GM23338 (cell line): ENCODE results near the gene CHN2. TPM values are rescaled to one million over a fixed set of nuclear protein-coding genes. Genes with fewer than 3 reads are reported as not detected.
A peak's percentile ranks its signal among the peaks of the same experiment; 100 is the strongest.

Source experiments
- ATAC-seq: fragments of 200-7000 bp; cut with Tn5 transposase; 3 replicates; pipeline ENCODE4 v1.9.1; 2020
- DNase-seq: peaks from one replicate; pipeline ENCODE4 v3.0.0-alpha.2; 2015; ENCODE audit warnings: low spot score
- H2AFZ ChIP-seq: fragments of 200-600 bp; sonication (generic); 2 replicates; pipeline ENCODE4 v1.8.0; 2016; ENCODE audit warnings: antibody characterized with exemption, mild to moderate bottlenecking, moderate library complexity
- H3F3A ChIP-seq: fragments of 200-600 bp; sonication (generic); replicated peaks from 2 replicates; pipeline ENCODE4 v1.8.0; 2017; ENCODE audit warnings: antibody characterized with exemption, mixed run types, low read depth
- H3K27ac ChIP-seq: fragments of 200-600 bp; sonication (generic); 2 replicates; pipeline ENCODE4 v1.6.1; 2016; ENCODE audit warnings: low read depth
- H3K27me3 ChIP-seq: fragments of 200-600 bp; sonication (generic); 2 replicates; pipeline ENCODE4 v1.8.0; 2016; ENCODE audit warnings: mild to moderate bottlenecking, mixed run types, moderate library complexity; ENCODE audit not compliant: insufficient read depth
- H3K36me3 ChIP-seq: fragments of 200-600 bp; sonication (generic); 2 replicates; pipeline ENCODE4 v1.8.0; 2016; ENCODE audit warnings: mild to moderate bottlenecking; ENCODE audit not compliant: insufficient read depth
- H3K4me1 ChIP-seq: fragments of 200-600 bp; sonication (generic); 2 replicates; pipeline ENCODE4 v1.8.0; 2016; ENCODE audit warnings: mild to moderate bottlenecking, moderate library complexity; ENCODE audit not compliant: insufficient read depth
- H3K4me2 ChIP-seq: fragments of 200-600 bp; sonication (generic); 2 replicates; pipeline ENCODE4 v1.7.1; 2017; ENCODE audit warnings: mixed run types
- H3K4me3 ChIP-seq: fragments of 200-600 bp; sonication (generic); 2 replicates; pipeline ENCODE4 v1.6.1; 2016; ENCODE audit warnings: mixed run types
- H3K79me2 ChIP-seq: fragments of 200-600 bp; sonication (generic); replicated peaks from 2 replicates; pipeline ENCODE4 v1.8.0; 2017; ENCODE audit warnings: mild to moderate bottlenecking; ENCODE audit not compliant: insufficient read depth
- H3K9me2 ChIP-seq: fragments of 200-600 bp; sonication (generic); 2 replicates; pipeline ENCODE4 v1.8.0; 2017; ENCODE audit not compliant: insufficient read depth
- H4K20me1 ChIP-seq: fragments of 200-600 bp; sonication (generic); replicated peaks from 2 replicates; pipeline ENCODE4 v1.8.0; 2017; ENCODE audit warnings: mild to moderate bottlenecking; ENCODE audit not compliant: insufficient read depth
- H3K27ac Mint-ChIP-seq: 2 replicates; pipeline ENCODE4 v1.8.0; 2020; ENCODE audit warnings: inconsistent platforms, mild to moderate bottlenecking, moderate library complexity, mixed read lengths
- H3K27me3 Mint-ChIP-seq: 3 replicates; pipeline ENCODE4 v1.8.0; 2022; ENCODE audit warnings: low read depth, mild to moderate bottlenecking, moderate library complexity, mixed read lengths, inconsistent platforms; ENCODE audit not compliant: insufficient read depth, poor library complexity
- H3K36me3 Mint-ChIP-seq: 3 replicates; pipeline ENCODE4 v1.8.0; 2021; ENCODE audit warnings: low read depth, mild to moderate bottlenecking, inconsistent platforms, moderate library complexity, mixed read lengths
- H3K4me1 Mint-ChIP-seq: 3 replicates; pipeline ENCODE4 v1.8.0; 2020; ENCODE audit warnings: mild to moderate bottlenecking, inconsistent platforms, mixed read lengths
- H3K4me3 Mint-ChIP-seq: 3 replicates; pipeline ENCODE4 v1.8.0; 2021; ENCODE audit warnings: moderate library complexity, mild to moderate bottlenecking, inconsistent platforms, mixed read lengths
- H3K9me3 Mint-ChIP-seq: 3 replicates; pipeline ENCODE4 v1.8.0; 2020; ENCODE audit warnings: moderate library complexity, mild to moderate bottlenecking, inconsistent platforms, mixed read lengths
- EZH2 ChIP-seq: fragments of 200-600 bp; sonication (generic); IDR thresholded peaks from one replicate; pipeline ENCODE4 v1.8.0; 2017; ENCODE audit warnings: antibody characterized with exemption, mild to moderate bottlenecking, low read depth; ENCODE audit not compliant: unreplicated experiment
- EZH2phosphoT487 ChIP-seq: fragments of 200-600 bp; sonication (generic); IDR thresholded peaks from one replicate; pipeline ENCODE4 v1.8.1; 2018; ENCODE audit warnings: antibody characterized with exemption; ENCODE audit not compliant: unreplicated experiment
- JUNB ChIP-seq: IDR thresholded peaks from one replicate; pipeline ENCODE4 v1.6.1; 2016; ENCODE audit warnings: antibody characterized with exemption; ENCODE audit not compliant: unreplicated experiment
- ZNF331 ChIP-seq: fragments of 250-450 bp; sonication (Bioruptor Pico); IDR thresholded peaks from 2 replicates; pipeline ENCODE4 v1.5.0; 2020; ENCODE audit warnings: low read depth, mild to moderate bottlenecking, moderate library complexity
- long read RNA-seq: library from polyadenylated mRNA; unstranded; transcript quantifications from one replicate; pipeline ENCODE4 v2.0.0, GENCODE V29; 2020; ENCODE audit not compliant: unreplicated experiment
- polyA plus RNA-seq: library from polyadenylated mRNA; unstranded; fragments of >200 nt; fragmentation: Nextera tagmentation; extraction: Ambion mirVana; gene quantifications from 2 replicates; pipeline ENCODE4 v1.2.1, GENCODE V29; 2016
- total RNA-seq: library from RNA; depleted of rRNA; stranded (reverse); fragments of >200 nt; shearing (Covaris generic); gene quantifications from 2 replicates; pipeline ENCODE4 v1.2.3, GENCODE V29; 2014; rRNA removed
- TF ChIP-seq, protein P1 (sequence below), 2 experiments: fragments of 200-600 bp in 1 of 2; sonication (generic) in 1 of 2; conservative IDR thresholded peaks; 2 replicates each; pipeline versions ENCODE4 v1.5.1 to v1.6.1; 2016 to 2017; ENCODE audit warnings: antibody characterized with exemption in 2 of 2, low read depth in 2 of 2, mild to moderate bottlenecking in 2 of 2, moderate library complexity in 1 of 2
- TF ChIP-seq, protein P2 (sequence below): IDR thresholded peaks from 2 replicates; pipeline ENCODE4 v1.6.1; 2016; ENCODE audit warnings: antibody characterized with exemption
- TF ChIP-seq, protein P3 (sequence below): fragments of 250-450 bp; sonication (Bioruptor Pico); IDR thresholded peaks from 2 replicates; pipeline ENCODE4 v1.5.0; 2020; ENCODE audit warnings: mild to moderate bottlenecking, moderate library complexity

CHN2 gene
- total RNA-seq, result 7.5 and 8.8 TPM in 2 replicates
- 6.1 and 9.2 TPM in 2 replicates for polyA plus RNA-seq
- long read RNA-seq, partial matches to known transcripts, result 0 of 2 reads
- long read RNA-seq, other reads (novel, unspliced or antisense), result 1 of 2 reads

GRCh38 chr7:29194594-29195427 is at the start of gene CHN2:
Gene CHN2, plus strand, starts transcription at chr7:29194775.
- no peaks in the 10 kb centered on the region for H4K20me1 ChIP-seq
- H3K4me2 ChIP-seq, result peak within 1 kb of the TSS; percentile 88
- no peak within 1 kb of the TSS for H3K27ac ChIP-seq
- no peaks in the 10 kb centered on the region; the same call in 2 of the 3 replicates for H3K36me3 Mint-ChIP-seq
- no peaks in the 10 kb centered on the region for H3K79me2 ChIP-seq
- peak within 1 kb of the TSS; percentile 74 for H3K4me3 Mint-ChIP-seq
- no peak within 1 kb of the TSS for H3K27ac Mint-ChIP-seq
- DNase-seq (peak; percentile 85), ATAC-seq (peak; percentile 63)
- peaks cover 45% of the 10 kb centered on the region for H3K4me1 Mint-ChIP-seq
- H3K9me2 ChIP-seq, result no peaks in the 10 kb centered on the region
- H3K36me3 ChIP-seq, result no peaks in the 10 kb centered on the region
- peak within 1 kb of the TSS; percentile 73 for H2AFZ ChIP-seq
- H3F3A ChIP-seq, result no peaks in the 10 kb centered on the region
- no peaks in the 10 kb centered on the region for H3K9me3 Mint-ChIP-seq
- H3K4me1 ChIP-seq, result peaks cover 45% of the 10 kb centered on the region
- peaks cover 79% of the 10 kb centered on the region for H3K27me3 ChIP-seq
- TF ChIP-seq JUNB (no peak), EZH2 (peak; percentile 19)
- TF ChIP-seq, protein P1, sequence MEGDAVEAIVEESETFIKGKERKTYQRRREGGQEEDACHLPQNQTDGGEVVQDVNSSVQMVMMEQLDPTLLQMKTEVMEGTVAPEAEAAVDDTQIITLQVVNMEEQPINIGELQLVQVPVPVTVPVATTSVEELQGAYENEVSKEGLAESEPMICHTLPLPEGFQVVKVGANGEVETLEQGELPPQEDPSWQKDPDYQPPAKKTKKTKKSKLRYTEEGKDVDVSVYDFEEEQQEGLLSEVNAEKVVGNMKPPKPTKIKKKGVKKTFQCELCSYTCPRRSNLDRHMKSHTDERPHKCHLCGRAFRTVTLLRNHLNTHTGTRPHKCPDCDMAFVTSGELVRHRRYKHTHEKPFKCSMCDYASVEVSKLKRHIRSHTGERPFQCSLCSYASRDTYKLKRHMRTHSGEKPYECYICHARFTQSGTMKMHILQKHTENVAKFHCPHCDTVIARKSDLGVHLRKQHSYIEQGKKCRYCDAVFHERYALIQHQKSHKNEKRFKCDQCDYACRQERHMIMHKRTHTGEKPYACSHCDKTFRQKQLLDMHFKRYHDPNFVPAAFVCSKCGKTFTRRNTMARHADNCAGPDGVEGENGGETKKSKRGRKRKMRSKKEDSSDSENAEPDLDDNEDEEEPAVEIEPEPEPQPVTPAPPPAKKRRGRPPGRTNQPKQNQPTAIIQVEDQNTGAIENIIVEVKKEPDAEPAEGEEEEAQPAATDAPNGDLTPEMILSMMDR (conservative IDR thresholded peaks at IDR 0.05; ENCODE audit: low read depth in 2 of 2), result peak in 1 of 2 experiments; percentile 21; a peak in 2 of 4 replicates
- peak within 1 kb of the TSS; percentile 76 for H3K4me3 ChIP-seq
- H3K27me3 Mint-ChIP-seq, result peaks cover 58% of the 10 kb centered on the region

DNA sequence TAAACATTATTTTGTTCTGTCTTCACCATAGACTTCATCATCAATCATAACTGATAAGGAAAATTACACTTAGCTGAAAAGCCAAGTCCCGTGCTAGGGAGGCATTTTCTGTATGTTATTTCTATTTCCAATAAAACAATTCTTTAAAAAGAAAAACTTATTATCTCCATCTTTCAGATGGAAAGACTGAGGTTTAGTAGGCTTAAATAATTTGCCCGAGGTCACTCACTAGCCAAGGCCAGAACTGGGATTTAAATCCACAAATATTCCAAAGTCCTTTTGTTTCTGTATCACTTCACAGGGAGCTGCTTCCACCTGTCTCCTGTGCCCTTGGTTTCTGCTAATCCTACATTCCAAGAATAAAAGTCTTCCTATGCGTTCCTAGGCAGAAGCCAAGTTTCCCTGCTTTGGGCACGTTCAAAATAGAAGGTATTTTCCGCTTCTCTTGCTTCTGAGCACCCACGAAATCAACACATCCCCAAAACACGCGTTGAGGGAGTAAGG is 49.0 kb upstream of the CHN2 start:
- Histone ChIP-seq H3K27ac (no peak overlapping the region), H3K4me3 (peak overlapping the region; percentile 88), H3F3A (no peaks in the 10 kb centered on the region), H3K4me2 (peak overlapping the region; percentile 97), H4K20me1 (no peaks in the 10 kb centered on the region), H3K79me2 (no peaks in the 10 kb centered on the region), H3K9me2 (no peaks in the 10 kb centered on the region), H3K4me1 (peaks cover 13% of the 10 kb centered on the region), H2AFZ (peak overlapping the region; percentile 99), H3K36me3 (no peaks in the 10 kb centered on the region), H3K27me3 (peaks cover 20% of the 10 kb centered on the region)
- peaks cover 16% of the 10 kb centered on the region for H3K27me3 Mint-ChIP-seq
- peak overlapping the region; percentile 97 for H3K4me3 Mint-ChIP-seq
- peak; percentile 32 for DNase-seq
- peak; percentile 15 for ATAC-seq
- H3K36me3 Mint-ChIP-seq, result no peaks in the 10 kb centered on the region
- peaks cover 16% of the 10 kb centered on the region; the same call in 2 of the 3 replicates for H3K4me1 Mint-ChIP-seq
- H3K27ac Mint-ChIP-seq, result no peak overlapping the region
- no peaks in the 10 kb centered on the region for H3K9me3 Mint-ChIP-seq
- TF ChIP-seq, protein P2, sequence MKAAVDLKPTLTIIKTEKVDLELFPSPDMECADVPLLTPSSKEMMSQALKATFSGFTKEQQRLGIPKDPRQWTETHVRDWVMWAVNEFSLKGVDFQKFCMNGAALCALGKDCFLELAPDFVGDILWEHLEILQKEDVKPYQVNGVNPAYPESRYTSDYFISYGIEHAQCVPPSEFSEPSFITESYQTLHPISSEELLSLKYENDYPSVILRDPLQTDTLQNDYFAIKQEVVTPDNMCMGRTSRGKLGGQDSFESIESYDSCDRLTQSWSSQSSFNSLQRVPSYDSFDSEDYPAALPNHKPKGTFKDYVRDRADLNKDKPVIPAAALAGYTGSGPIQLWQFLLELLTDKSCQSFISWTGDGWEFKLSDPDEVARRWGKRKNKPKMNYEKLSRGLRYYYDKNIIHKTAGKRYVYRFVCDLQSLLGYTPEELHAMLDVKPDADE, result no peak
- TF ChIP-seq, protein P1 (conservative IDR thresholded peaks at IDR 0.05; ENCODE audit: low read depth in 2 of 2), result no peak
- TF ChIP-seq, protein P3, sequence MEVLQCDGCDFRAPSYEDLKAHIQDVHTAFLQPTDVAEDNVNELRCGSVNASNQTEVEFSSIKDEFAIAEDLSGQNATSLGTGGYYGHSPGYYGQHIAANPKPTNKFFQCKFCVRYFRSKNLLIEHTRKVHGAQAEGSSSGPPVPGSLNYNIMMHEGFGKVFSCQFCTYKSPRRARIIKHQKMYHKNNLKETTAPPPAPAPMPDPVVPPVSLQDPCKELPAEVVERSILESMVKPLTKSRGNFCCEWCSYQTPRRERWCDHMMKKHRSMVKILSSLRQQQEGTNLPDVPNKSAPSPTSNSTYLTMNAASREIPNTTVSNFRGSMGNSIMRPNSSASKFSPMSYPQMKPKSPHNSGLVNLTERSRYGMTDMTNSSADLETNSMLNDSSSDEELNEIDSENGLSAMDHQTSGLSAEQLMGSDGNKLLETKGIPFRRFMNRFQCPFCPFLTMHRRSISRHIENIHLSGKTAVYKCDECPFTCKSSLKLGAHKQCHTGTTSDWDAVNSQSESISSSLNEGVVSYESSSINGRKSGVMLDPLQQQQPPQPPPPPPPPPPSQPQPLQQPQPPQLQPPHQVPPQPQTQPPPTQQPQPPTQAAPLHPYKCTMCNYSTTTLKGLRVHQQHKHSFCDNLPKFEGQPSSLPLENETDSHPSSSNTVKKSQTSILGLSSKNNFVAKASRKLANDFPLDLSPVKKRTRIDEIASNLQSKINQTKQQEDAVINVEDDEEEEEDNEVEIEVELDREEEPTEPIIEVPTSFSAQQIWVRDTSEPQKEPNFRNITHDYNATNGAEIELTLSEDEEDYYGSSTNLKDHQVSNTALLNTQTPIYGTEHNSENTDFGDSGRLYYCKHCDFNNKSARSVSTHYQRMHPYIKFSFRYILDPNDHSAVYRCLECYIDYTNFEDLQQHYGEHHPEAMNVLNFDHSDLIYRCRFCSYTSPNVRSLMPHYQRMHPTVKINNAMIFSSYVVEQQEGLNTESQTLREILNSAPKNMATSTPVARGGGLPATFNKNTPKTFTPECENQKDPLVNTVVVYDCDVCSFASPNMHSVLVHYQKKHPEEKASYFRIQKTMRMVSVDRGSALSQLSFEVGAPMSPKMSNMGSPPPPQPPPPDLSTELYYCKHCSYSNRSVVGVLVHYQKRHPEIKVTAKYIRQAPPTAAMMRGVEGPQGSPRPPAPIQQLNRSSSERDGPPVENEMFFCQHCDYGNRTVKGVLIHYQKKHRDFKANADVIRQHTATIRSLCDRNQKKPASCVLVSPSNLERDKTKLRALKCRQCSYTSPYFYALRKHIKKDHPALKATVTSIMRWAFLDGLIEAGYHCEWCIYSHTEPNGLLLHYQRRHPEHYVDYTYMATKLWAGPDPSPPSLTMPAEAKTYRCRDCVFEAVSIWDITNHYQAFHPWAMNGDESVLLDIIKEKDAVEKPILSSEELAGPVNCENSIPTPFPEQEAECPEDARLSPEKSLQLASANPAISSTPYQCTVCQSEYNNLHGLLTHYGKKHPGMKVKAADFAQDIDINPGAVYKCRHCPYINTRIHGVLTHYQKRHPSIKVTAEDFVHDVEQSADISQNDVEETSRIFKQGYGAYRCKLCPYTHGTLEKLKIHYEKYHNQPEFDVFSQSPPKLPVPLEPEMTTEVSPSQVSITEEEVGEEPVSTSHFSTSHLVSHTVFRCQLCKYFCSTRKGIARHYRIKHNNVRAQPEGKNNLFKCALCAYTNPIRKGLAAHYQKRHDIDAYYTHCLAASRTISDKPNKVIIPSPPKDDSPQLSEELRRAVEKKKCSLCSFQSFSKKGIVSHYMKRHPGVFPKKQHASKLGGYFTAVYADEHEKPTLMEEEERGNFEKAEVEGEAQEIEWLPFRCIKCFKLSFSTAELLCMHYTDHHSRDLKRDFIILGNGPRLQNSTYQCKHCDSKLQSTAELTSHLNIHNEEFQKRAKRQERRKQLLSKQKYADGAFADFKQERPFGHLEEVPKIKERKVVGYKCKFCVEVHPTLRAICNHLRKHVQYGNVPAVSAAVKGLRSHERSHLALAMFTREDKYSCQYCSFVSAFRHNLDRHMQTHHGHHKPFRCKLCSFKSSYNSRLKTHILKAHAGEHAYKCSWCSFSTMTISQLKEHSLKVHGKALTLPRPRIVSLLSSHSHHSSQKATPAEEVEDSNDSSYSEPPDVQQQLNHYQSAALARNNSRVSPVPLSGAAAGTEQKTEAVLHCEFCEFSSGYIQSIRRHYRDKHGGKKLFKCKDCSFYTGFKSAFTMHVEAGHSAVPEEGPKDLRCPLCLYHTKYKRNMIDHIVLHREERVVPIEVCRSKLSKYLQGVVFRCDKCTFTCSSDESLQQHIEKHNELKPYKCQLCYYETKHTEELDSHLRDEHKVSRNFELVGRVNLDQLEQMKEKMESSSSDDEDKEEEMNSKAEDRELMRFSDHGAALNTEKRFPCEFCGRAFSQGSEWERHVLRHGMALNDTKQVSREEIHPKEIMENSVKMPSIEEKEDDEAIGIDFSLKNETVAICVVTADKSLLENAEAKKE (CRISPR knock-in tag), result no peak
- TF ChIP-seq EZH2phosphoT487, result no peak
- TF ChIP-seq ZNF331, result no peak
